IMR-90 (cell line): ENCODE results near the gene DNMT3B. TPM values are rescaled to one million over a fixed set of nuclear protein-coding genes. Genes with fewer than 3 reads are reported as not detected.

Source experiments
- ATAC-seq: fragments of 200-7000 bp; cut with Tn5 transposase; 2 replicates; pipeline ENCODE4 v1.9.1; 2020; ENCODE audit warnings: low read depth, mild to moderate bottlenecking, moderate library complexity
- BruUV-seq: library from RNA; stranded (reverse); fragments of 400-500 nt; replicated peaks from 2 replicates; lab custom pipeline; 2021; lab: Mats Ljungman, UMichigan
- CTCF ChIA-PET: fragments of 300-600 bp; formaldehyde crosslinking; extraction: SDS; loops from one replicate; lab custom pipeline; 2021; ENCODE audit warnings: antibody characterized with exemption; lab: Yijun Ruan, JAX
- POLR2A ChIA-PET: fragments of 300-600 bp; sonication (Branson Sonifier 250); formaldehyde crosslinking; loops from one replicate; lab custom pipeline; 2022; ENCODE audit warnings: antibody characterized with exemption; ENCODE audit not compliant: unreplicated experiment; lab: Charles Lee
- DNase-seq: peaks from one replicate; pipeline ENCODE4 v3.0.0; 2013
- H2AFZ ChIP-seq: replicated peaks from 2 replicates; pipeline ENCODE3; 2013; ENCODE audit warnings: low read length, mild to moderate bottlenecking; ENCODE audit not compliant: poor library complexity
- H2AK5ac ChIP-seq: 2 replicates; pipeline ENCODE4 v1.6.1; 2013; ENCODE audit warnings: low read depth, low read length, inconsistent platforms
- H2AK9ac ChIP-seq: replicated peaks from 2 replicates; pipeline ENCODE3; 2013; ENCODE audit warnings: mild to moderate bottlenecking, low read depth, low read length, moderate library complexity; ENCODE audit not compliant: poor library complexity
- H2BK120ac ChIP-seq: 2 replicates; pipeline ENCODE4 v1.6.1; 2013; ENCODE audit warnings: low read depth, low read length, inconsistent platforms
- H2BK15ac ChIP-seq: 3 replicates; pipeline ENCODE4 v1.6.1; 2013; ENCODE audit warnings: low read depth, low read length, inconsistent platforms
- H2BK20ac ChIP-seq: 2 replicates; pipeline ENCODE4 v1.6.1; 2013; ENCODE audit warnings: low read depth, mild to moderate bottlenecking, inconsistent platforms, low read length, moderate library complexity
- H2BK5ac ChIP-seq: 2 replicates; pipeline ENCODE4 v1.6.1; 2013; ENCODE audit warnings: mild to moderate bottlenecking, low read depth, low read length, inconsistent platforms; ENCODE audit not compliant: poor library complexity, severe bottlenecking
- H3K14ac ChIP-seq: replicated peaks from 2 replicates; pipeline ENCODE4 v1.6.1; 2013; ENCODE audit warnings: low read depth, low read length, inconsistent platforms
- H3K18ac ChIP-seq: 2 replicates; pipeline ENCODE4 v1.6.1; 2013; ENCODE audit warnings: low read depth, low read length, control low read depth
- H3K23ac ChIP-seq: 2 replicates; pipeline ENCODE4 v1.6.1; 2013; ENCODE audit warnings: low read depth, low read length, inconsistent platforms
- H3K27ac ChIP-seq: 2 replicates; pipeline ENCODE4 v1.5.1; 2013; ENCODE audit warnings: mild to moderate bottlenecking, control low read depth, low read length; ENCODE audit not compliant: insufficient read depth
- H3K27me3 ChIP-seq: 2 replicates; pipeline ENCODE4 v1.6.1; 2013; ENCODE audit warnings: low read length; ENCODE audit not compliant: control insufficient read depth, insufficient read depth
- H3K36me3 ChIP-seq: 2 replicates; pipeline ENCODE4 v1.6.1; 2013; ENCODE audit warnings: low read length, mixed read lengths; ENCODE audit not compliant: control insufficient read depth, insufficient read depth
- H3K4ac ChIP-seq: 2 replicates; pipeline ENCODE4 v1.6.1; 2013; ENCODE audit warnings: low read depth, low read length, inconsistent platforms
- H3K4me1 ChIP-seq: 2 replicates; pipeline ENCODE4 v1.6.1; 2013; ENCODE audit warnings: low read length, mixed read lengths; ENCODE audit not compliant: control insufficient read depth, insufficient read depth
- H3K4me2 ChIP-seq: 2 replicates; pipeline ENCODE4 v1.6.1; 2013; ENCODE audit warnings: low read depth, mild to moderate bottlenecking, control low read depth, low read length, moderate library complexity
- H3K4me3 ChIP-seq: 2 replicates; pipeline ENCODE4 v1.5.1; 2013; ENCODE audit warnings: low read depth, mild to moderate bottlenecking, control low read depth, low read length, moderate library complexity; ENCODE audit not compliant: insufficient read depth
- H3K56ac ChIP-seq: 2 replicates; pipeline ENCODE4 v1.6.1; 2013; ENCODE audit warnings: low read length, inconsistent platforms; ENCODE audit not compliant: insufficient read depth; ENCODE audit errors: extremely low read depth
- H3K79me1 ChIP-seq, 2 experiments: 2 replicates each; pipeline ENCODE4 v1.6.1; 2013; ENCODE audit warnings: low read length in 2 of 2, inconsistent platforms in 1 of 2, low read depth in 1 of 2
- H3K9ac ChIP-seq: 2 replicates; pipeline ENCODE4 v1.6.1; 2013; ENCODE audit warnings: low read depth, low read length, control low read depth
- H3K9me1 ChIP-seq: 2 replicates; pipeline ENCODE4 v1.6.1; 2013; ENCODE audit warnings: low read length, inconsistent platforms; ENCODE audit not compliant: insufficient read depth
- H3K9me3 ChIP-seq: 2 replicates; pipeline ENCODE4 v1.6.1; 2013; ENCODE audit warnings: low read length; ENCODE audit not compliant: control insufficient read depth, insufficient read depth
- H4K20me1 ChIP-seq: 2 replicates; pipeline ENCODE4 v1.6.1; 2013; ENCODE audit warnings: low read length, inconsistent platforms; ENCODE audit not compliant: insufficient read depth
- H4K5ac ChIP-seq: 2 replicates; pipeline ENCODE4 v1.6.1; 2013; ENCODE audit warnings: mild to moderate bottlenecking, low read depth, low read length, control low read depth
- H4K8ac ChIP-seq, 2 experiments: 2 replicates each; pipeline ENCODE4 v1.6.1; 2013; ENCODE audit warnings: low read depth in 2 of 2, low read length in 2 of 2, control low read depth in 1 of 2, inconsistent platforms in 1 of 2
- H4K91ac ChIP-seq: 2 replicates; pipeline ENCODE4 v1.6.1; 2013; ENCODE audit warnings: low read depth, low read length, inconsistent platforms; ENCODE audit not compliant: insufficient read depth
- BHLHE40 ChIP-seq: fragments of 150-350 bp; IDR thresholded peaks from 2 replicates; pipeline ENCODE4 v1.6.1; 2016; ENCODE audit warnings: mild to moderate bottlenecking, low read depth, low read length
- CEBPB ChIP-seq: IDR thresholded peaks from 2 replicates; pipeline ENCODE4 v1.6.1; 2012; ENCODE audit warnings: low read depth, low read length, improper control_type of control experiment
- CHD1 ChIP-seq: IDR thresholded peaks from 2 replicates; pipeline ENCODE4 v1.6.1; 2012; ENCODE audit warnings: low read depth, low read length, improper control_type of control experiment
- FOS ChIP-seq: fragments of 150-350 bp; IDR thresholded peaks from 2 replicates; pipeline ENCODE4 v1.6.1; 2016; ENCODE audit warnings: low read depth, low read length
- MAFK ChIP-seq: IDR thresholded peaks from 2 replicates; pipeline ENCODE4 v1.6.1; 2012; ENCODE audit warnings: low read depth, low read length, improper control_type of control experiment
- MAZ ChIP-seq: IDR thresholded peaks from 2 replicates; pipeline ENCODE4 v1.6.1; 2012; ENCODE audit warnings: low read depth, mild to moderate bottlenecking, low read length, improper control_type of control experiment, moderate library complexity, borderline replicate concordance
- MXI1 ChIP-seq: IDR thresholded peaks from 2 replicates; pipeline ENCODE4 v1.6.1; 2012; ENCODE audit warnings: low read depth, mild to moderate bottlenecking, low read length, moderate library complexity, borderline replicate concordance
- NFE2L2 ChIP-seq: fragments of 150-350 bp; IDR thresholded peaks from 2 replicates; pipeline ENCODE4 v1.6.1; 2016; ENCODE audit warnings: low read depth, mild to moderate bottlenecking, low read length
- POLR2A ChIP-seq: IDR thresholded peaks from 2 replicates; pipeline ENCODE4 v1.6.1; 2012; ENCODE audit warnings: mild to moderate bottlenecking, low read depth, low read length
- RAD21 ChIP-seq: IDR thresholded peaks from 2 replicates; pipeline ENCODE4 v1.6.1; 2012; ENCODE audit warnings: low read length, improper control_type of control experiment
- RCOR1 ChIP-seq: IDR thresholded peaks from 2 replicates; pipeline ENCODE4 v1.6.1; 2012; ENCODE audit warnings: mild to moderate bottlenecking, low read length, improper control_type of control experiment; ENCODE audit not compliant: insufficient replicate concordance
- RFX5 ChIP-seq: IDR thresholded peaks from 2 replicates; pipeline ENCODE4 v1.8.0; 2012; ENCODE audit warnings: low read depth, mild to moderate bottlenecking, low read length, moderate library complexity
- SMC3 ChIP-seq: fragments of 150-350 bp; IDR thresholded peaks from 2 replicates; pipeline ENCODE4 v1.6.1; 2016; ENCODE audit warnings: low read depth, mild to moderate bottlenecking, antibody characterized with exemption, low read length, moderate library complexity
- USF2 ChIP-seq: fragments of 150-350 bp; IDR thresholded peaks from 2 replicates; pipeline ENCODE4 v1.6.1; 2017; ENCODE audit warnings: mild to moderate bottlenecking, antibody characterized with exemption, low read length, low read depth
- WGBS, 2 experiments: methylation state at CpG; one replicate each; pipeline versions ENCODE4 v1.1.5 to v1.1.7; 2013; ENCODE audit warnings: missing lambda C conversion rate in 2 of 2; ENCODE audit not compliant: insufficient read length in 1 of 2; ENCODE audit errors: extremely low coverage in 2 of 2; 5-methylcytosine and 5-hydroxymethylcytosine counted together
- dilution Hi-C: fragments of 300-500 bp; cut with HindIII; formaldehyde crosslinking; loops from one replicate; pipeline ENCODE4 v1.14.3; 2018; ENCODE audit warnings: low sequenced_read_pairs; ENCODE audit not compliant: unreplicated experiment
- in situ Hi-C: fragments of 300-500 bp; cut with MboI; formaldehyde crosslinking; loops from 3 replicates; pipeline ENCODE4 v1.14.3; 2019; ENCODE audit warnings: low sequenced_read_pairs, inconsistent platforms, mixed read lengths
- intact Hi-C: fragments of 100-400 bp; cut with micrococcal nuclease; formaldehyde crosslinking; loops from 2 replicates; pipeline ENCODE4 v1.10.0; 2022
- polyA plus RNA-seq, 3 experiments: library from polyadenylated mRNA; depleted of rRNA; stranded (reverse); fragments of >200 nt; gene quantifications; 2 replicates each; pipeline ENCODE4 v1.2.3, GENCODE V29; 2012; ENCODE audit warnings: low replicate concordance in 1 of 3
- total RNA-seq: library from RNA; depleted of rRNA; stranded (reverse); fragments of >200 nt; gene quantifications from 2 replicates; pipeline ENCODE4 v1.2.3, GENCODE V29; 2012
- TF ChIP-seq, protein P1 (sequence below): conservative IDR thresholded peaks from 2 replicates; pipeline ENCODE4 v1.5.1; 2012; ENCODE audit warnings: mild to moderate bottlenecking, low read depth, low read length, improper control_type of control experiment
- TF ChIP-seq, protein P2 (sequence below): fragments of 150-350 bp; IDR thresholded peaks from 2 replicates; pipeline ENCODE4 v1.6.1; 2016; ENCODE audit warnings: low read depth, mild to moderate bottlenecking, low read length, moderate library complexity, borderline replicate concordance

DNMT3B gene
- total and polyA plus RNA-seq, 2 of the 4 experiments (the other 2 are of a cell fraction): 1.3 to 1.9 TPM

DNA sequence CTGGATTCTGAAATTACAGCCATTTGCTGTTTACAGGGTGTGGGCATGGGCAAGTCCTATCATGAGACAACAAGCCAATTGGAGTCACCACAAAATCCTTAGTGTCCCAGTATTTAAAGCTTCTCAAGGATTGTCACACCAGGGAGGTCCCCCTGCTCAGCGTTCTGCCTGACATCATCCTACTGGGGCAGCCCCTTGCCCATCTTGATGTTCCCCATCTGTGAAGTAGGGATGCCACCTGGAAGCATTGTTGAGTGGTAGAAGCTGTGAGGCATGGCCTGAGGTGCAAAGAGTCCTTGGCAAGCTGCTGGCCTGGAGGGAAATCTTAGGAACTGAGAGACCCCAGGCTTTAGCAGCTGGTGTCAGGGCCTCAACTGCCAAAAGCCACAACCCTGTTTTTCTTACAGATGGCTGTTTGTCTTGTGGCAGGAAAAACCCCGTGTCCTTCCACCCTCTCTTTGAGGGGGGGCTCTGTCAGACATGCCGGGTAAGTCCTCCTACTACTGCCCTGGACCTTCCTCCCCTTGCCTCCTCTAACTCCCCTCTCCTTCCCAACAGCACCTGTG, 34.3 kb downstream of the DNMT3B start:
- Histone ChIP-seq H3K9me3 (no peaks in the 10 kb centered on the region), H4K8ac (no peak overlapping the region), H3K4me3 (no peak overlapping the region), H3K27ac (no peak overlapping the region), H4K5ac (no peak overlapping the region), H2AK5ac (no peak overlapping the region), H3K4me2 (no peak overlapping the region), H2BK5ac (no peak overlapping the region), H4K91ac (no peak overlapping the region), H3K9ac (no peak overlapping the region), H3K23ac (no peak overlapping the region), H3K14ac (no peak overlapping the region), H2AFZ (no peak overlapping the region), H3K9me1 (peaks cover 4% of the 10 kb centered on the region; the same call in 1 of the 2 replicates), H3K79me1 (no peaks in the 10 kb centered on the region), H3K56ac (no peak overlapping the region), H2BK120ac (no peak overlapping the region), H3K4me1 (peaks cover 6% of the 10 kb centered on the region; the same call in 1 of the 2 replicates), H2AK9ac (no peak overlapping the region), H3K18ac (no peak overlapping the region), H3K4ac (no peak overlapping the region; the same call in 1 of the 2 replicates), H2BK20ac (no peak overlapping the region), H2BK15ac (no peak overlapping the region), H3K36me3 (peaks cover 12% of the 10 kb centered on the region), H3K27me3 (no peaks in the 10 kb centered on the region), H4K20me1 (no peaks in the 10 kb centered on the region)
- ChIA-PET POLR2A (no interaction called here), CTCF (interaction anchor here (1.7 kb wide), 1 partner anchor 18 kb away, joined by 6 read pairs; no protein-coding TSS in a partner anchor)
- no peak for TF ChIP-seq MAZ
- no peak for TF ChIP-seq CHD1
- no peak for TF ChIP-seq POLR2A
- TF ChIP-seq, protein P1, sequence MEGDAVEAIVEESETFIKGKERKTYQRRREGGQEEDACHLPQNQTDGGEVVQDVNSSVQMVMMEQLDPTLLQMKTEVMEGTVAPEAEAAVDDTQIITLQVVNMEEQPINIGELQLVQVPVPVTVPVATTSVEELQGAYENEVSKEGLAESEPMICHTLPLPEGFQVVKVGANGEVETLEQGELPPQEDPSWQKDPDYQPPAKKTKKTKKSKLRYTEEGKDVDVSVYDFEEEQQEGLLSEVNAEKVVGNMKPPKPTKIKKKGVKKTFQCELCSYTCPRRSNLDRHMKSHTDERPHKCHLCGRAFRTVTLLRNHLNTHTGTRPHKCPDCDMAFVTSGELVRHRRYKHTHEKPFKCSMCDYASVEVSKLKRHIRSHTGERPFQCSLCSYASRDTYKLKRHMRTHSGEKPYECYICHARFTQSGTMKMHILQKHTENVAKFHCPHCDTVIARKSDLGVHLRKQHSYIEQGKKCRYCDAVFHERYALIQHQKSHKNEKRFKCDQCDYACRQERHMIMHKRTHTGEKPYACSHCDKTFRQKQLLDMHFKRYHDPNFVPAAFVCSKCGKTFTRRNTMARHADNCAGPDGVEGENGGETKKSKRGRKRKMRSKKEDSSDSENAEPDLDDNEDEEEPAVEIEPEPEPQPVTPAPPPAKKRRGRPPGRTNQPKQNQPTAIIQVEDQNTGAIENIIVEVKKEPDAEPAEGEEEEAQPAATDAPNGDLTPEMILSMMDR: no peak
- TF ChIP-seq RFX5: no peak
- no peak for TF ChIP-seq USF2
- TF ChIP-seq SMC3: no peak
- TF ChIP-seq CEBPB: no peak
- TF ChIP-seq, protein P2, sequence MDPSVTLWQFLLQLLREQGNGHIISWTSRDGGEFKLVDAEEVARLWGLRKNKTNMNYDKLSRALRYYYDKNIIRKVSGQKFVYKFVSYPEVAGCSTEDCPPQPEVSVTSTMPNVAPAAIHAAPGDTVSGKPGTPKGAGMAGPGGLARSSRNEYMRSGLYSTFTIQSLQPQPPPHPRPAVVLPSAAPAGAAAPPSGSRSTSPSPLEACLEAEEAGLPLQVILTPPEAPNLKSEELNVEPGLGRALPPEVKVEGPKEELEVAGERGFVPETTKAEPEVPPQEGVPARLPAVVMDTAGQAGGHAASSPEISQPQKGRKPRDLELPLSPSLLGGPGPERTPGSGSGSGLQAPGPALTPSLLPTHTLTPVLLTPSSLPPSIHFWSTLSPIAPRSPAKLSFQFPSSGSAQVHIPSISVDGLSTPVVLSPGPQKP: no peak
- no peak for TF ChIP-seq RCOR1
- no peak for TF ChIP-seq BHLHE40
- no peak for TF ChIP-seq RAD21
- TF ChIP-seq MAFK: no peak
- no peak for TF ChIP-seq FOS
- no peak for TF ChIP-seq NFE2L2
- no peak for TF ChIP-seq MXI1
- BruUV-seq: no TSS peak
- intact Hi-C loops: no loop called here
- WGBS, 2 experiments: 49% methylated on average over 2 of the region's 3 CpGs; no CpG with 5 or more reads in 1 of the 2 experiments
- dilution Hi-C loops: no loop called here
- ATAC-seq (no peak), DNase-seq (no peak)
- in situ Hi-C loops: no loop called here
